ENCODE results near the gene NUDT16L1.

NUDT16L1 gene

GRCh38 chr16:4686497-4687210 lies 6.7 kb upstream of the NUDT16L1 start:
- in situ Hi-C loops (cut with MboI; ENCODE audit: low pct_unique_long_range_greater_than_20kb, low sequenced_read_pairs, unreplicated experiment), result no loop called here
- DNase-seq (ENCODE audit: low spot score), result no peak
- no peak for TF ChIP-seq CTCF (IDR thresholded peaks at IDR 0.05; ENCODE audit: extremely low read depth, insufficient read depth, missing control alignments)

- in situ Hi-C loops (cut with MboI; ENCODE audit: low pct_unique_long_range_greater_than_20kb, low sequenced_read_pairs, unreplicated experiment), result no loop called here
- DNase-seq (ENCODE audit: low spot score), result no peak
- TF ChIP-seq CTCF (IDR thresholded peaks at IDR 0.05; ENCODE audit: extremely low read depth, insufficient read depth, missing control alignments), result no peak
Observed at GRCh38 chr16:4687416-4687815, 5.9 kb upstream of the NUDT16L1 start.

- DNase-seq (ENCODE audit: low spot score), result no peak
- TF ChIP-seq CTCF (IDR thresholded peaks at IDR 0.05; ENCODE audit: extremely low read depth, insufficient read depth, missing control alignments), result no peak
- in situ Hi-C loops (cut with MboI; ENCODE audit: low pct_unique_long_range_greater_than_20kb, low sequenced_read_pairs, unreplicated experiment), result no loop called here
Observed at GRCh38 chr16:4687946-4688673, 5.3 kb upstream of the NUDT16L1 start.

- no peak for DNase-seq (ENCODE audit: low spot score)
- no peak for TF ChIP-seq CTCF (IDR thresholded peaks at IDR 0.05; ENCODE audit: extremely low read depth, insufficient read depth, missing control alignments)
- in situ Hi-C loops (cut with MboI; ENCODE audit: low pct_unique_long_range_greater_than_20kb, low sequenced_read_pairs, unreplicated experiment), result no loop called here
Observed at GRCh38 chr16:4688674-4689045, 4.7 kb upstream of the NUDT16L1 start.

- DNase-seq (ENCODE audit: low spot score), result no peak
- TF ChIP-seq CTCF (IDR thresholded peaks at IDR 0.05; ENCODE audit: extremely low read depth, insufficient read depth, missing control alignments), result no peak
- in situ Hi-C loops (cut with MboI; ENCODE audit: low pct_unique_long_range_greater_than_20kb, low sequenced_read_pairs, unreplicated experiment), result no loop called here
Observed at GRCh38 chr16:4689091-4689671, 4.2 kb upstream of the NUDT16L1 start.

GRCh38 chr16:4689864-4690704 lies 3.3 kb upstream of the NUDT16L1 start:
- in situ Hi-C loops (cut with MboI; ENCODE audit: low pct_unique_long_range_greater_than_20kb, low sequenced_read_pairs, unreplicated experiment), result no loop called here
- no peak for TF ChIP-seq CTCF (IDR thresholded peaks at IDR 0.05; ENCODE audit: extremely low read depth, insufficient read depth, missing control alignments)
- no peak for DNase-seq (ENCODE audit: low spot score)
